Liver (tissue), 3 donors: ENCODE data around the gene PLEKHA3.

Experiments
- REST ChIP-seq: IDR thresholded peaks from 2 replicates; pipeline ENCODE4 v1.6.1; 2016; ENCODE audit warnings: antibody characterized with exemption, mild to moderate bottlenecking
- SP1 ChIP-seq: IDR thresholded peaks from 2 replicates; pipeline ENCODE4 v1.6.1; 2018; ENCODE audit warnings: antibody characterized with exemption, mild to moderate bottlenecking
- TAF1 ChIP-seq: conservative IDR thresholded peaks from 2 replicates; pipeline ENCODE4 v1.6.1; 2016; ENCODE audit warnings: antibody characterized with exemption, mild to moderate bottlenecking
- TF ChIP-seq, protein P1 (sequence below): fragments of 150-350 bp; IDR thresholded peaks from 2 replicates; pipeline ENCODE4 v1.5.1; 2017; ENCODE audit warnings: improper control_type of control experiment, low read depth, low read length; ENCODE audit not compliant: missing input control
- donor health status: healthy.
- donor health status: healthy.

- TF ChIP-seq, protein P1, sequence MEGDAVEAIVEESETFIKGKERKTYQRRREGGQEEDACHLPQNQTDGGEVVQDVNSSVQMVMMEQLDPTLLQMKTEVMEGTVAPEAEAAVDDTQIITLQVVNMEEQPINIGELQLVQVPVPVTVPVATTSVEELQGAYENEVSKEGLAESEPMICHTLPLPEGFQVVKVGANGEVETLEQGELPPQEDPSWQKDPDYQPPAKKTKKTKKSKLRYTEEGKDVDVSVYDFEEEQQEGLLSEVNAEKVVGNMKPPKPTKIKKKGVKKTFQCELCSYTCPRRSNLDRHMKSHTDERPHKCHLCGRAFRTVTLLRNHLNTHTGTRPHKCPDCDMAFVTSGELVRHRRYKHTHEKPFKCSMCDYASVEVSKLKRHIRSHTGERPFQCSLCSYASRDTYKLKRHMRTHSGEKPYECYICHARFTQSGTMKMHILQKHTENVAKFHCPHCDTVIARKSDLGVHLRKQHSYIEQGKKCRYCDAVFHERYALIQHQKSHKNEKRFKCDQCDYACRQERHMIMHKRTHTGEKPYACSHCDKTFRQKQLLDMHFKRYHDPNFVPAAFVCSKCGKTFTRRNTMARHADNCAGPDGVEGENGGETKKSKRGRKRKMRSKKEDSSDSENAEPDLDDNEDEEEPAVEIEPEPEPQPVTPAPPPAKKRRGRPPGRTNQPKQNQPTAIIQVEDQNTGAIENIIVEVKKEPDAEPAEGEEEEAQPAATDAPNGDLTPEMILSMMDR = no peak
- TF ChIP-seq REST = no peak
- no peak for TF ChIP-seq SP1
- no peak for TF ChIP-seq TAF1
Observed at GRCh38 chr2:178450524-178450773, 29.8 kb upstream of the PLEKHA3 start.
